ENCODE results near the gene CLDN9.

The CLDN9 gene

DNA sequence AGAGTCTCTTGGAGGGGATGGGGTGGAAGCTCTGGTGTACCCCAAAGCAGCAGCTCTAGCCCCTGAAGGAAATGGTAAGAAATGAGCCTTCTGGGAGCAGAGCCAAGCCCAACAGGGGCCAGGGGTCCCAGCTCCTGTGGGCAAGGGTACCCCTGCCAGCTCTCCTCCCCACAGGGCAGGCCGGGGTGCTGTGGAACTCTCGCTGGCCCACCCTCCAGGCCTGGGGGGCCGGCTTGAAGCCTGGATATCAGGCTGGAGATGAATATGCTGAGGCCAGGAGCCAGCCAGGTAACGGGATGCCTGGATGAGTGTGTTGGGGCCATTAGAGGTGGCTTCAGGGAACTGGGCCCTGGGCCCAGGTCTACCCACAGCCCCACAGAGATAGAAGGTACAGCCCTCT, 12.2 kb upstream of the CLDN9 start:
- FAIRE-seq = no peak

DNA sequence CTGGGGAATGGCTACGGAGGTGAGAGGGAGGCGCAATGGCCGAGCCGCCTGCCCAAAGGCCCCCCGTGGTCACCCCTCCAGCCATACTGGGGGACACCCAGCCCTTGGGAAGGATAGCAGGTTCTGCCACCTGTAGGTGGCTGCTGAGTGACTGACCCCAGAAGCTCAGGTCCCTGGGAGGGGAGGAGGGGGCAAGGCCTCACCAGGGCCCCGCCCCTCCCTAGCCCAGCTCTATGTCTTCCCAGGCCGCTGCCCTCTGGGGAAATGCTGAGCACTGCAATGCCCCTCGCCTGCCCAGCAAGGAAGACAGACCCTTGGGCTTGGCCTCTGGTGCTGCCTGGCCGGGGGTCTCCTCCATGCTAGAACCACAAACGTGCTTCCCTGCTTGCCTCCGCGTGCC, 11.4 kb upstream of the CLDN9 start:
- no peak for FAIRE-seq

DNA sequence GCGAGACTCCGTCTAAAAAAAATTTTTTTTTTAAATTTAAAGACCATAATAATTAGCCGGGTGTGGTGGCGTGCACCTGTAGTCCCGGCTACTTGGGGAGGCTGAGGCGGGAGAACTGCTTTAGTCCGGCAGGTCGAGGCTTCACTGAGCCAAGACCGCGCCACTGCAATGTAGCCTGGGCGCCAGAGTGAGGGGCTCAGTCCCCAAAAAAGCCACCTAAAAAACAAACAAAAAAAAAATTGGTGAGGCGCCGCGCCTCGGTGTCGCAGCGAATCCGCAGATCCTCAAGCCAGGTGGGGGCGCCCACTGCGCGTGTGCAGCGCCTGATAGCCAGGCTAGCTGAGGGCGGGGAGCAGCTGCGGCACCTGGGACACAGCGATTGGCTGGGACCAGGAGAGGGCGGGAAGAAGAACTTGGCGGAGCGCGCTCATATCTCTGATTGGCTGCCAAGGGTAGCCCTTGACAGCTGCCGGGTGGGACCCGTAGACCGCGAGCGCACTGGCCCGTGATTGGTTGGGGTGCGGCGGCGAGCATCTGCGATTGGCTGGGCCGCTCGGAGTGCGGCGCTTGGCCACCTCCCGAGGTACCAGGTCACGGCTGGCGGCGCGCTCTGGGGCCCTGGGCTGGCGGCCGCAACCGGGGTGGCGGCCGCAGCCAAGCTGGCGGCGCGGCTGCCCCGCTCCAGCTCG, 9.0 kb upstream of the CLDN9 start:
- FAIRE-seq = peak; percentile 93

DNA sequence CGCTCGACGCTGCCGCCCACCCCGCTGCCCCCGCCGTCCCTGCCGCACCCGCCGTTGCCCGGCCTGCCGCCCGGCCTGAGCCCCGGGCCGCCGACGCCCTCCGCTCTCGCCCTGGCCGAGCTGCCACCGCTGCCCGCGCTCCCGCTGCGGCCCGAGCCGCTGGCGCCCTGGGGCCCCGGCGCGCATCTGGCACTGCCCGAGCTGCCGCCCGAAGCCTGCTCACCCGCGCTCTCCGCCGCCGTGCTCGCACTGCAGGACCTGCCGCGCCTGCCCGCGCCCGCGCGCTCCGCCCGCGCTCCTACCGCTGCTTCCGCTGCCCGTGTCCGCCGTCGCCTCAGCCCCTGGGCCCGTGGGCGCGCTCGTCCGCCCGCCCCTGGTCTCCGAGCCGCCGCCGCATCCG, 8.4 kb upstream of the CLDN9 start:
- no peak for FAIRE-seq

DNA sequence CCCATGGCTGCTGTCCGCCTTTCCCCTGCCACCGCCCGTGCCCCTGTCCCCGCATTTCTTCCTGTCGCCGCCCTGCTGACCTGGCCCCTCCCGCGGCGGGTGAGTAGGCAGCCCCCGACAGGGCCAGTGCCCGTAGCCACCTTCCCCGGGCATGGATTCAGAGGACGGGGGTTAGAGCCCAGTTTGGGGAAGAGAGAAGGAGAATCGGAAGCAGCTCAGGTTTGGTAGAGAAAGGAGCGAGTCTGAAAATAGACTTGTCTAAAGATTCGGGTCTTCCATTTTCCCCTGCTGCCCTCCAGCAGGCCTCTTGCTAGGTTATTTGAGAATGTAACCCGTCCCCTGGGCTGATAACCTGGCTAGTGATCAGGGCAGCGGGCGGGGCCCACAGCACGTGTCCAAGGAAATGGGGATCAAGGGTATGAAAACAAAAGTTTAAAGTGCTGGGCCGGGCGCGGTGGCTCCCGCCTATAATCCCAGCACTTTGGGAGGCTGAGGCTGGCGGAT, 7.9 kb upstream of the CLDN9 start:
- no peak for FAIRE-seq

DNA sequence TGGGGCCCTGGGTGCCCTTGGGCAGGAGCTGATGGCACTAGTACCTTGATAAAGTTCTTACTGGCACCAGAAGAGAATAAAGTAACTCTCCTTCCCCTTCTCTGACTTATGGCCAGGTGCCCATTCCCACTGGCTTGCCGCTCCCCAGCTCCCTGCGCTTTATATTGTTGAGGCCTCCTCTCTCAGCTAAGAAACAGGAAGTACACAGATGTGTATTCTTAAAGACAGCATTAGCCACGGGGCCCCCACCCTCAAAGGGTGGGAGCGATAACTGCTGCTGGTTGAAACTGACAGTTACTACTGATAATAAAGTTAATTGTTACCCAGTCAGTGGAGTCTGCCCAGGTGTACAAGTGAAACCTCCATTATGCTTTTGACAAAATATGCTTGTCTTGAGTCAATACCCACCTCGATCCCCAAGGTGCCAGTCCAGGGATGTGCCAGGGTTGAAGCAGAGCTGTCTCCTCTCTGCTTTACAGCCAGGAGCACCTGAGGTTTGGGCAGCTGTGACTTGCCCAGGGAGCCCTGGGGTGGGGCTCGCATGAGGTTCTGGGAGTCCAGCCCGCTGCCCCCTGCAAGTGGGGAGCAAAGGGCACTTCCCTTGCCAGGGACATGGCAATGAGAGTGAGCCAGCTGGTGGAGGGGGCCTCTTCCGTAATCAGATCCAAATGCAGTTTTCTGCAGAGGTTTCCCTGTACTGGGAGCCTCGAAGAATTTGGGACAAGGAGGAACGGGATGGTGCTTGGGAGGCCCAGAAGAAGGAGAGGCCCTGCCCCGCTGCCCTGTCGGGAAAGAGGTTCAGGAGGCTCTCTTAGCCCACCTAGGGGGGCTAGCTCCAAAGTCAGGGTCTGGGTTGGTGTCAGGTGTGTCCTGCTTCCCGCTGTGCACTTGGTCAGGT, 5.4 kb upstream of the CLDN9 start:
- FAIRE-seq = no peak

DNA sequence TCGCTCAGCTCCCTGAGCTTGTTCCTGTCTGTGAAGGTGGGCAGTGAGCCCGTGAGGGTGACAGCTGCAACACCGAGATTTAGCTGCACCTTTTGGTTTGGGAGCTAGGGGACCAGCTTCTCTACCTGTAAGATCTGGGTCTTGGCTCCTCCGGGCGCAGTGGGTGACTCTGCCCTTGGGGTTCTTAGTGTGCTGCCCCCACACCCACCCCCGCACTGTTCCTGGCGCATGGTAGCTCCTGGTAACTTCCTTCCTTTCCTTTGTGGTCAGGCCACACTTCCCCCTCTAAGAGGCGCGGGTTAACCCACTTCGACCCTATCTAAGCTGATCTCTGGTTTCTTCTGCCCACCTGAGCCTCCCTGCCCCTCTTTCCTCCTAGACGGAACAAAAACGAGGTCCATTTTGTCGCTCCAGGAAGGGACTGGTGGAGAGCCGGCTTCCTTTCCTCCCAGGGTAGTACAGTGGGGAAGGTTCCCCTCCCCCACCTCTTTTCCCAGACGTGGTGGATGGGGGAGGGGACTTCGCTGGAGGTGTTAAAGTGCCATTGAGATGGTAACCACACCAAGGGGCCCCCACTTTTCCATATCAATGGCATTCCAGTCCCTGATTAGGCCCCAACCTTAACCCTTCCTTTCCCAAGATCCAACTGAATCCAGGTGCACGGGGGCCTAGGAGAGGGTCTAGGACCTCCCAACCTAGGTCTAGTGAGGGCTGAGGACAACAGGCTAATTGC, 4.6 kb upstream of the CLDN9 start:
- FAIRE-seq = no peak

DNA sequence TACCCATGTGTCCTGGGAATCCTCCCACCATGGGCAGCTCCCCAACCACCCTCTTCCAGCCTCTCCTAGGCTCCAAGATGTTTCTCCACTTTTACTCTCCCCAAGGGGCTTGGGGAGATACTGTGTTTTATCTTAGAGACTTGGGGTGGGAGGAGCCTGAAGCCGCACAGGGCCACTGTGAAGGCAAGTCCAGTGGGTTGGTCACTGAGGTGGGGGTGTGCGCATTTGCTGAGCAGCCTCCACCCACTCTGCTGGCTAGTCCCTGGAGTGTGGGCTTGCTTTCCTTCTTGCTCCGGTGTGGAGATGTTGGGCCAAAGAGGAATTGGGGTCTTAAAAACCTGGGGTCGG, 4.1 kb upstream of the CLDN9 start:
- FAIRE-seq = no peak

DNA sequence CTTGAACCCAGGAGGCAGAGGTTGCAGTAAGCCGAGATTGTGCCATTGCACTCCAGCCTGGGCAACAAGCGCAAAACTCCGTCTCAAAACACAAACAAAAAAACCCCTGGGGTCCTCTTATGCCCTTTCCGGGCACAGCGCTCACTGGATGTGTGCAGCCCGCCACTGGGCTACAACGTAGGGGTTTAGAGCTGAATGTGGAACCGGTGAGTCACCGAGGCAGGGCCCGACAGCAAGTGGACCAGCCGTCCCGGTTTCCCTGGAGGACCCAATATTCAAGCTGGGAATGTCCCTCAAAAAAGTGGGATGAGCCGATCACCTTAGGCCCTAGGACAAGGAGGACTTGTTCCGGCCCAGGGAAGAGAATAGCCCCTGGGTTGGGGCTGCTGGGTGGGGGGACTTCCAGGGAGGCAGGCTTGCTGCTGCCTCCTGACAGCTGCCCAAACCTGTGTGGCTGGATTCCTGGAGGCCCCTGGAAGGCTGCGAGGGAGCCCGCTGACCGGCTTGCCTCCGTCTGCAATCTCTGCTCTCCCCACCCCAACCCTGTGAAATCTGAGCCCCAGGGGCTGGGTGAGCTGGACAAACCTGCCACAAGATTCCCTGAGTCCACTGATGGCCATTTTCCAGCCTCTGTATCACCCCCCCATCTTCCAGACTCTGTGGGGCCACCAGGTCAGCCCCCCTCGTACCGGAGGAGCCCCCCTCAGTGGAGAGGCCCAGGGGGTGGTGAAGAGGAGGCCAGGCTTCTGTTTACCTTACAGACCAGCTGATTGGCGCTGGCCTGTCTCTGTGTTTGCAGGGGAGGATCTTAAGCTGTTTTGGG, 2.9 kb upstream of the CLDN9 start:
- FAIRE-seq = no peak

DNA sequence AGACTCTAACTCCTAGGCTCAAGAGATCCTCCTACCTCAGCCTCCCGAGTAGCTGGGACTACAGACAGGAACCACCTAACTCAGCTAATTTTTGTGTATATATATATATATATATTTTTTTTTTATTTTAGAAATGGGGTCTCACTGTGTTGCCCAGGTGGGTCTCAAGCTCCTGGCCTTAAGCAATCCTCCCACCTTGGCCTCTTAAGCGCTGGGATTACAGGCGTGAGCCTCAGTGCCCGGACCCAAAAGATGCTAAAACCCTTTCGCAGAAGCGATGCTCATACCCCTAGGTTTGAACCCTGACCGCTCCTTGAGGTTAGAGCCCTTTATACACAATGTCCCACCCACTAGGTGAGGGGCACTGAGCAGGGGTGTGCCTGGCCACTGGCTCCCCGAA, 2.2 kb upstream of the CLDN9 start:
- no peak for FAIRE-seq

DNA sequence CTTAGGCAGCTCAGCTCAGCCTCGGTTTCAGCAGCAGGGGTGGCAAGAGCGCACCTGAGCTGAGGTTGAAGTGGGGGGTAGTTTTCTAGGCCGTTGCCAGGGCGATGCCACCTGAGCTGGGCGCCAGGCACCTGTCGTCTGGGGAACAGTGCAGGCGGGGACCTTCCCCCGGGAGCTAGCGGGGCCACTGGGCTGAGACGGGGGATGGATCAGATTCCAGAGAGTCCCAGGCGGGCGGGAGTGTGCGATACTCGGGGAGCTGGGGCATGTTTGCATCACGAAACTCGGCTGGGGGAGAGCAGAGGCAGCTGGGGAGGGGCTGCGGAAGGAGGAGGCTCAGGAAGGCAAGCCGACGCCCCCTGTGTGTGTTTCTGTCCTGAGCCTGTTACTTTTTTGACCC, 477 bp upstream of the CLDN9 start:
- FAIRE-seq = no peak

DNA sequence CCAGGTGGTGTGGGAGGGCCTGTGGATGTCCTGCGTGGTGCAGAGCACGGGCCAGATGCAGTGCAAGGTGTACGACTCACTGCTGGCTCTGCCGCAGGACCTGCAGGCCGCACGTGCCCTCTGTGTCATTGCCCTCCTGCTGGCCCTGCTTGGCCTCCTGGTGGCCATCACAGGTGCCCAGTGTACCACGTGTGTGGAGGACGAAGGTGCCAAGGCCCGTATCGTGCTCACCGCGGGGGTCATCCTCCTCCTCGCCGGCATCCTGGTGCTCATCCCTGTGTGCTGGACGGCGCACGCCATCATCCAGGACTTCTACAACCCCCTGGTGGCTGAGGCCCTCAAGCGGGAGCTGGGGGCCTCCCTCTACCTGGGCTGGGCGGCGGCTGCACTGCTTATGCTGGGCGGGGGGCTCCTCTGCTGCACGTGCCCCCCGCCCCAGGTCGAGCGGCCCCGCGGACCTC, 798 bp downstream of the CLDN9 start:
- FAIRE-seq = no peak

DNA sequence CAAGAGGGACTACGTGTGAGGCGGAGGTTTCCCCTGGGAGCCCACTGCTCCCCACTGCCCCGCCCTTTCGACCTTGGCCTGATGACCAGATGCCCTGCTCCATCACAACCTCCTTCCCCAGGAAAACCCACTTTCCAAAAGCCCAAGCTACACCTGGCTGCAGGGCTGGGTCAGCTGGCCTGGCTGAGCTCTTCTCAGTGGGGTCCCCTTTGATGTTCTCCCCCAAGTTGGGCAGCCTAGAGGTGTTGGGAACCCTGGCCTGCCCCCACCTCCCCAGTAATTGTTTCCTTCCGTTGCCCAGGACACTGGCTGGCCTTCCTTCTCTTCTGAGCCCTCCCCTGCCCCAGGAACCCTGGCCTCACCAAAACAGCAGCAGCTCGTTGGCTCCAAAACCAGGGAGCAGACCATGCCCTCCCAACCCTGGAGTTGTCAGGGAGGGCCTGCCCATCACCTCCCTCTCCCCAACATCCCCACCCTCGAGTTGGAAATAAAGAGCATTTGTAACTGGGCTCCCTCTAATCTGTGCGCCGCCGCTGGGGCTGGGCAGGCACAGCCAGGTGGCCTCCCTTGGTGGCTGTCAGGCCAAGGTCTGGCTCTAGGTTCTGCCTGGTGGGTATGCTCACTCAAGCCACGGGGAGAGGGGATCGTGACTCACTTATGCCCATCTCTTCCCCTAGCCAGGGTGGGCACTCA, 1.4 kb downstream of the CLDN9 start:
- FAIRE-seq = no peak

DNA sequence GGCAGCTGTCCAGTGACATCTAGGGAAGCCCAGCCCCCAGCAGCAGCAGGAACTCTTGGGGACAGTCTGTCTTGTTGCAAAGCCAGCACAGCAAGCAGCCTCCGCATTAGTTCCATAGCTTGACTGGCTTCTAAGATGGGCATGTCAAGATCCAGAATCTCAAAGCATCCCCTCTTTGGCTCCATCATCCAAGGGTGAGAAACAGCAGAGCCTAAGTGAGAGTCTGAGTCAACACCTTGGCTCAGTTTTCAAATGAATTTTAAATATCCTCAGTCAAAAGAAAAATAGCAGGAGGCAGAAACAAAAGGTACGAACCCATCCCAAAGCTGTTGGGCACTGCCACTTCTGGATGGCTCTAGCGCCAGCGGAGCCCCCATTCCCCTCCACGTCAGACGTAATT, 2.2 kb downstream of the CLDN9 start:
- FAIRE-seq = no peak

DNA sequence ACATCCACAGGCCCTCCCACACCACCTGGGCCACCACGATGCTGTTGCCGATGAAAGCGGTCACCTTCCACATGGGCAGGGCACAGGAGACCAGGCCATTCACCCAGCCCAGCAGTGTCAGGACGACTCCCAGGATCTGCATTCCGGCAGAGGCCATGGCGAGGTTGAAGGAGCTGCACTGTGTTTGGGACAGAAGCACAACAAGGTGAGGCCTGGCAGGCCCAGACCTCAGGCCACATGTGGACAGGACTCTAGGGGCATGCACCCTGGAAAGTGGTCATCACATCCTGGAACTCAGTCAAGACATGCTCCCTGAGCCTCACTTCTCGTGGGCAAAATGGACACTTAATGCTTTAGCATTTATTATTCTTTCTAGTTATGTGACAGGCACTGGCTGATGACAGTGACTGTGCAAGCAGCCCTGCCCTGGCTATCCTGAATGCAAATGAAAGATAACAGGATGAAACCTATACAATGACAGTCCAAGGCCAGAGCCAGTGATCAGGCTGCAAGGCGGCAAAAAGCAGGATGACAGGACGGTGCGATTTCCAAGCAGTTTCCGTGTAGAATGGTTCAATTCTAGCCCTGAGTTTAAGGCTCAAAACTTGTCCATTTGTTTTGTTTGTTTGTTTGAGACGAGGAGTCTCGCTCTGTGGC, 3.3 kb downstream of the CLDN9 start:
- FAIRE-seq = no peak

DNA sequence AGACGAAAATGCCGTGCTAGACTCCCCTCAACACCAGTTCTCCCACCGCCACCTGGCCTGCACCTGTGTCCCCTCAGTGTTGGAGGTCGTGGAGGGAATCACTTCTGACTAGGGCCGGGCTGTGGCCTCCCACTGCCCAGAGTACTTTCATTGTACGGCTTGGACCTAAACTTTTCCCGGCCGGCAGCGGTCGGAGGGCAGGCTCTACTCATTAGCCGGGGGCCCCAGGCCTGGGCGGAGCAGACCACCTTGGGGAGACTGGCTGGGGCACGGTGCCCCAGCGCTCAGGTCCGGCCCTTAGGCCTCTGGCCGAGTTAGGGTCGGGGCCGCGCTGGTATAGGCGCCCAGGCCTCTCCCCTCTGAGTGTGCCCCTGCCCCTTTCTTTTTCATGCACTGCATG, 4.6 kb downstream of the CLDN9 start:
- FAIRE-seq = no peak

DNA sequence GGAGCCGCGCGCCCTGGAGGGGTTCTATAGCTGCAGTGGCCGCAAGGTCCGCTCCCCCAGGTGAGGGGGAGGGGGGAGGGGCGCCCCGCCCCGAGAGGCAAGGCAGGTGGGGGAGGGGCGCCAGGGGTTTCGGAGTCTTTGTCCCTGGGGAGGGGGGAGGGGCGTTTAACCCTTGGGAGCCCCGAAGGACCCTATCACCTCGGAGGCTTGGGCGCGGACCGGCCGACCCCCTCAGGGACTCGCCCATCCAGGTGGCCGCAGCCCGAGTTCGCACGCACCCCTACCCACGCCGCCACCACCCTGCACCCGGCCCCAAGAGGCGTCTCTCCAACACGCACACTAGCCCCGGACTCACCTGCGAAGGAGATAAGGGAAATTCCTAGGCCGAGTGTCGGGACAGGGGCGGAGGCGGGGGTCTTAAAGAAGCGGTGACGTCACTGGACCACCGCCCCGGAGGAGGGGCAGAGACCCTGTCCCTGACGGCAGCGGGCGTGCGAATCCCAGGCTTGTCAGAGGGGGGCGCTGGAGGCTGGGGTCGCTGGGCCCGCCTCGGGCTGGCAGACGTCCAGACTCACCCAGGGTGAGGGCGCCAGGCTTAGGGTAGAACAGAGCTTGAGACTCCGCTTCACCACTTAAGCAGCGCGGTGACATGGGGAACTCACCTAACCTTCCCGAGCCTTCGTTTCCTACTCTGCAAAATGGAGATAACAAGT, 5.2 kb downstream of the CLDN9 start, which contains the start of gene CLDN6:
CLDN6 (minus strand) TSS at position 390 of the 713 bp plus-strand sequence. CDS start 2,162 bp downstream, outside the sequence.
- FAIRE-seq = no peak

DNA sequence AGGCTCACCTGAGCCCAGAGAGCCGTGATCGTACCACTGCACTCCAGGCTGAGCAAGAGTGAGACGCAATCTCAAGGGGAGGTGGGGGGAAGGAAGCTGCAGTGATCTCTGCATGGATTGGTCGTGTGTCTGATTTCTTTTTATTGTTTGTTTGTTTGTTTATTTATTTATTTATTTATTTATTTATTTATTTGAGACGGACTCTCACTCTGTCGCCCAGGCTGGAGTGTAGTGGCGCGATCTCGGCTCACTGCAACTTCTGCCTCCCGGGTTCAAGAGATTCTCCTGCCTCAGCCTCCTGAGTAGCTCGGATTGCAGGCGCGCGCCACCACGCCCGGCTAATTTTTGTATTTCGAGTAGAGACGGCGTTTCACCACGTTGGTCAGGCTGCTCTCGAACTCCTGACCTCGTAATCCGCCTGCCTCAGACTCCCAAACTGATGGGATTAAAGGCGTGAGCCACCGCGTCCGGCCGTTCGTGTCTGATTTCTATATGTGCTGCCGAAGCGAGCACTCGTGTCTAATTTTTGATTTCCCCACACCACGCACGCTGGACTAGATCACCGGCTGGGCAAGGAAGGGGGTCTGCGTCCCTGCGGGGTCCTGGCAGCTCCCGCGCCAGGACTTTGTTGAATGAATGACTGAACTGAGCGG, 7.0 kb downstream of the CLDN9 start:
- no peak for FAIRE-seq

DNA sequence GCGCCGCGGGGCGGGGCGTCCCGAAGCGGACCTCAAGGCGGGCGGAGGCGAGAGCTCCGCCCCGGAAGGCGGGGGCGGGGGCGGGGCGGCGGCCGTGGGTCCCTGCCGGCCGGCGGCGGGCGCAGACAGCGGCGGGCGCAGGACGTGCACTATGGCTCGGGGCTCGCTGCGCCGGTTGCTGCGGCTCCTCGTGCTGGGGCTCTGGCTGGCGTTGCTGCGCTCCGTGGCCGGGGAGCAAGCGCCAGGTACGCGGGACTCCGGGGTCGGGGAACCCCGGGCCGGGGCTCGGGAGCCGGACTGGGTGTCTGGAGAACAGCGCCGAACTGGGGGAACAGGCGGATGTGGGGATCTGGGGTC, 7.5 kb downstream of the CLDN9 start, which contains the start of gene TNFRSF12A:
TNFRSF12A (plus strand) TSS at position 122 of the 357 bp plus-strand sequence; CDS start at position 152, 30 bp downstream.
- no peak for FAIRE-seq
